ENCODE data around the gene CA9.

DNA sequence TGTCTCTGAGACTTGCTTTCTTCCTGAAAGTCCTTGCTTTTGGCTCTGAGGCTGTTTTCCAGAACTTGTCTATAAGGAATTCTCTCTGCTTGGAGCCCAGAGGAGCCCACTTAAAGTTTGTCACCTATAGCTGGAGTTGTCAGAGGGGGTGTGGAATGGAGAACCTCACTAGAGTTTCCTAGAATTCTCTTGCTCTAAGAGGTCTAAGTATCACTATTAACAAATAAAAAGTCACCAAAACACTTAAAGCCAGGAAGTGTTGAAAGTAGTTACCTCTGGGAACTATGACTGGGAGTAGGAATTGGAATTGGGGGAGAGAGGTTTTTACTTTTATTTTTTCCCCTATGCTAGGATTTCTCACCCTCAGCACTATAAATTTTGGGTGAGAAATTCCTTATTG lies 38.0 kb upstream of the CA9 start:
- TF ChIP-seq GATA2 (IDR thresholded peaks at IDR 0.05; ENCODE audit: insufficient read depth, insufficient read length, low read depth, low read length): no peak
- TF ChIP-seq, protein P1, sequence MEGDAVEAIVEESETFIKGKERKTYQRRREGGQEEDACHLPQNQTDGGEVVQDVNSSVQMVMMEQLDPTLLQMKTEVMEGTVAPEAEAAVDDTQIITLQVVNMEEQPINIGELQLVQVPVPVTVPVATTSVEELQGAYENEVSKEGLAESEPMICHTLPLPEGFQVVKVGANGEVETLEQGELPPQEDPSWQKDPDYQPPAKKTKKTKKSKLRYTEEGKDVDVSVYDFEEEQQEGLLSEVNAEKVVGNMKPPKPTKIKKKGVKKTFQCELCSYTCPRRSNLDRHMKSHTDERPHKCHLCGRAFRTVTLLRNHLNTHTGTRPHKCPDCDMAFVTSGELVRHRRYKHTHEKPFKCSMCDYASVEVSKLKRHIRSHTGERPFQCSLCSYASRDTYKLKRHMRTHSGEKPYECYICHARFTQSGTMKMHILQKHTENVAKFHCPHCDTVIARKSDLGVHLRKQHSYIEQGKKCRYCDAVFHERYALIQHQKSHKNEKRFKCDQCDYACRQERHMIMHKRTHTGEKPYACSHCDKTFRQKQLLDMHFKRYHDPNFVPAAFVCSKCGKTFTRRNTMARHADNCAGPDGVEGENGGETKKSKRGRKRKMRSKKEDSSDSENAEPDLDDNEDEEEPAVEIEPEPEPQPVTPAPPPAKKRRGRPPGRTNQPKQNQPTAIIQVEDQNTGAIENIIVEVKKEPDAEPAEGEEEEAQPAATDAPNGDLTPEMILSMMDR (IDR thresholded peaks at IDR 0.05; ENCODE audit: extremely low read depth in 1 of 2, insufficient read depth in 1 of 2, low read depth in 1 of 2, low read length in 2 of 2): no peak
- TF ChIP-seq POLR2AphosphoS5 (IDR thresholded peaks at IDR 0.05; ENCODE audit: insufficient read depth, low read depth, low read length): no peak
- no peak for TF ChIP-seq EZH2 (IDR thresholded peaks at IDR 0.05; ENCODE audit: borderline replicate concordance, low read depth, low read length, severe bottlenecking)
- no peak for TF ChIP-seq POLR2A (IDR thresholded peaks at IDR 0.05; ENCODE audit: low read depth, low read length)
- TF ChIP-seq, protein P2, sequence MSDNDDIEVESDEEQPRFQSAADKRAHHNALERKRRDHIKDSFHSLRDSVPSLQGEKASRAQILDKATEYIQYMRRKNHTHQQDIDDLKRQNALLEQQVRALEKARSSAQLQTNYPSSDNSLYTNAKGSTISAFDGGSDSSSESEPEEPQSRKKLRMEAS (IDR thresholded peaks at IDR 0.05; ENCODE audit: insufficient read depth, insufficient read length): no peak
- no peak for TF ChIP-seq JUN (IDR thresholded peaks at IDR 0.05; ENCODE audit: borderline replicate concordance, insufficient read depth, insufficient read length, low read depth)
- TF ChIP-seq MYC (IDR thresholded peaks at IDR 0.05; ENCODE audit: low read depth, low read length): no peak
